NCI-H748 treated with DMSO at 0.1 percent for 48 hours (cell line): Measurements from ENCODE around the gene TMEM14A.
A peak's percentile ranks its signal among the peaks of the same experiment; 100 is the strongest.
"Not testable (repeated sequence)": the region's sequence is repeated elsewhere in the genome, so short reads cannot be mapped to it uniquely, and the experiment has no call there.

Experiments used
- DNase-seq: peaks from one replicate; lab custom pipeline; 2025; lab: John Stamatoyannopoulos, UW

TMEM14A gene

DNA sequence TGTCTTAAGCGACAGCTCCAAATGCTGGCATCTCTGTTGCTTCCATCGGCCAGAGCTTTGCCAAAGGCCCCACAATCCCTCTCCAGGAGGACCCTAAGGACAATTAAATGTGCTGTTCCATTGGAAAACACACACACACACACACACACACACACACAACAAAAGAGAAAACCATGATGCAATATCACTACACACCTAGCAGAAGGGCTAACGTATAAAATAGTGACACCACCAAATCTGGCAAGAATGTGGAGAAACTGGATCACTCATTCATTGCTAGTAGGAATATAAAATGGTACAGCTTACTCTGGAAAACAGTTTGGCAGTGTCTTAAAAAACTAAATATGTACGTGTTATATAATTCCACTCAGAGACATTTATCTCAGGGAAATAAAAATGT, 13.0 kb upstream of the TMEM14A start:
- no peak for DNase-seq

- no peak for DNase-seq
Measured at GRCh38 chr6:52661551-52661950, 9.4 kb upstream of the TMEM14A start.

GRCh38 chr6:52662031-52662430, 8.9 kb upstream of the TMEM14A start:
- no peak for DNase-seq

GRCh38 chr6:52663120-52663935, 7.6 kb upstream of the TMEM14A start:
- DNase-seq = peak; percentile 79

- DNase-seq = no peak
Measured at GRCh38 chr6:52663936-52664185, 7.1 kb upstream of the TMEM14A start.

DNA sequence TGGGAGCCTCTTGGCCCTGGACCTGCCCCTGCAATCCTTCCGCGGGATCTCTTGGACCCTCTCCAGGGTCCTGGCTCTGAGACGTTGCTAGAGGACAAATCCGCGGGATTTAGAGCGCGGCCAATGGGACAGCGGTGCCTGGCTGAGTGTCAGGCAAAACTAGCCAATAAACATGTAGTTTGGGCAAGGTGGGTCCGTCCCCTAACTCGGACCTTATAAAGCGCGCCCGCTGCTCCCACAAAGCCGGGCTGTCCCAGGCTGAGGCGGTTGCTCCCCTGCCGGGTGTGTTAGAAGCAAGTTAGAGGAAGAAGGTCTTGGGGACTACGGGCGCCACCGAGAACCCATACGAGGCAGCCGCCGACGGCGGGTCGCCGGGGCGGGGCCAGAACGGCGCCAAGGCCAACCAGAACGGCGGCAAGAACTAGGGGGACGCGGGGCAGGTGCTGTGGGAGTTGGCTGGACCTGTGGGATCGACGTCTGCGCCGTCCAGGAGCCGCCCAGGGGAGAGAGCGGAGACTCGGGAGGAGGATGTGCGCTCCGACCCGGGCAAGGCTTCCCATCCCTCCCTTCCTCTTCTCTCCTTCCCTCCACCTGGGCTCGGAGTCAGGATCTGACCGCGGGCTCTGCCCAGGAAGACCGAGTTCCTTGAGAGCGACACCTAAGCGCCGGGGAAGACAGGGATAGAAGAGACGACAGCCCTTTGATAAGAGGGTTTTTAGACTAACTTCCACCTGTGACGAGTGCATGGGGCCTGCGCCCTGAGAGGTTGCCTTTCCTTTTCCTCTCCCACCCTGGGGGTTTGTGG, 6.5 kb upstream of the TMEM14A start:
- peak; percentile 92 for DNase-seq

DNA sequence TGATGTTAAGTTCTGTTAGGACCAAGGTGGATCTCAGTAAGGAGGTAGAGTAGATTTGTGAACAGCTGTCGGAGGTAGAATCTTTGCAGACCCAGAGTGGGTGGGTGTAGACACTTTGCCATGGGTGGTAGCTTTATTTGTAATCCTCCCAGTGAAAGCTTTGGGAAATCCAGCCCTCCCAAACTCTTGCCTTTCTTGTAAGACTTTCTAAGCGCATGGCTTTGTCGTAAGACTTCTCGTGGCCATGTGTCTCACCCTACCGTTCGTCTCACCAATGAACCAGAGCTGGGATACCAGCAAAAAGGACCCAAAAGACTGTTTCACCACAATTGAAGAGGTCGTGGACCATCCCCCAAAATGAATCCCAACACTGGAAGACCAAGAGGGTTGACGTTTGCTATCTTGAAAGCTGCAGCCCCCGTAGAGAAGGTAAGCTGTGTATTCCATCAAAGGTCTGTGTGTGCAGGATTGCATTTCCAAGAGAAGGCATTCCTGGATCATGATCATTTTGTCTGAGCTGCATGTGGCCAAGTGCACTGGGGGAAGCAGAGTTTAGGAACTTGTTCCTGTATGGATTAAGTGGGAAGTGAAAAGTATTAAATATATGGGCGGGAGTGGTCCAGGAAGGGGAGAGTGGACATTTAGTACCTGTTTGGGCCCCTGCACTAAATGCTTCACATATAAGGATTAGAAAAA, 5.8 kb upstream of the TMEM14A start:
- DNase-seq = no peak

DNA sequence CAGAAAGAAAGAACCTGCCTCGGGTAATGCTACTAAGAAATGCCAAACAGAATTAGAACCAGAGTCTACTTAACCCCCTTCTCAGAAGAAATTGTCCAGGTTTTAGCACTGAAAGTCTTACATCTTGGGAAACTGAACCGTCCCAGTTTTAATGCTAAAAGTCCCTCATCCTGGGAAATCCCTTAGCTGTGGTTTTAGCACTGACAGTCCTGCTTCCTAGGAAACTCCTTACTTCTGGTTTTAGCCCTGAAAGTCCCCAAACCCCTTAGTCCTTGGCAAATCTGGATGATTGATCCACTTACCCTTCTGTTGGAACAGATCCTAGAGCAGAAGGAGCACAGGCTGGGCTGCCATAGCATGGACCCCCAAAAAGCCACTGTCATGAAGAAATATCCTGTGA, 4.8 kb upstream of the TMEM14A start:
- DNase-seq = no peak

GRCh38 chr6:52666523-52666922, 4.4 kb upstream of the TMEM14A start:
- DNase-seq = no peak

- no peak for DNase-seq
Measured at GRCh38 chr6:52667572-52667971, 3.3 kb upstream of the TMEM14A start.

GRCh38 chr6:52671676-52672075, 763 bp downstream of the TMEM14A start:
- DNase-seq = no peak

GRCh38 chr6:52672412-52673025, 1.6 kb downstream of the TMEM14A start:
- DNase-seq = no peak

GRCh38 chr6:52674666-52675065, 3.8 kb downstream of the TMEM14A start:
- no peak for DNase-seq

GRCh38 chr6:52675372-52675771, 4.5 kb downstream of the TMEM14A start:
- DNase-seq = no peak

DNA sequence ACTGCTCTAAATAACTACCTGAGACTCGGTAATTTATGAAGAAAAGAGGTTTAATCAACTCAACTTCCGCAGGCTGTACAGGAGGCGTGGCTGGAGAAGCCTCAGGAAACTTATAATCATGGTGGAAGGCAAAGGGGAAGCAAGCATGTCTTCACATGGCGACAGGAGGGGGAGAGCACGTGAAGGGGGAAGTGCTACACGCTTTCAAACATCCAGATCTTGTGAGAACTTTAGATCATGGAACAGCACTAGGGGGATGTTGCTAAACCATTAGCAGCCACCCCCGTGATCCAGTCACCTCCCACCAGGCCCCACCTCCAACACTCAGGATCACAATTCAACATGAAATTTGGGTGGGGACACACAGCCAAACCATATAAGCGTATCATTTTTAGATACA, 5.7 kb downstream of the TMEM14A start:
- not testable (repeated sequence) for DNase-seq

DNA sequence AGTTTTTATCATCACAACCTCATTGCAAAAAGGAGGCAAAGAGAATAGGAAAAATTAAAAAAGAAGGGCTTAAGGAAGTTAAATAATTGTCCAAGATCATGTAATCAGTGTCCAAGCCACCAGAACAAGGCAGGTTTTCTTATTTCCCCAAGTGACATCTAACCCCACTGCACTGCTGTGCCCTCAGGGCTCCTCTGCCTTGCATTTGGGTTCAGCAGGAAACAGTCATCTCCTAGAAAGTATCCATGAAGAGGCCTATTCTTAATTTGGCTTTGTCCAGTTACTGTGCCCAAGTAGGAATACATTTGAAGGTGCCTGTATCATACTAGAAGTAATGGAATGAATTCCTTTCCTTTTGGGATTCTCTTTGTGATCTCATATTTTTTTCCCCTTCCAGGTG, 10.5 kb downstream of the TMEM14A start:
- no peak for DNase-seq

DNA sequence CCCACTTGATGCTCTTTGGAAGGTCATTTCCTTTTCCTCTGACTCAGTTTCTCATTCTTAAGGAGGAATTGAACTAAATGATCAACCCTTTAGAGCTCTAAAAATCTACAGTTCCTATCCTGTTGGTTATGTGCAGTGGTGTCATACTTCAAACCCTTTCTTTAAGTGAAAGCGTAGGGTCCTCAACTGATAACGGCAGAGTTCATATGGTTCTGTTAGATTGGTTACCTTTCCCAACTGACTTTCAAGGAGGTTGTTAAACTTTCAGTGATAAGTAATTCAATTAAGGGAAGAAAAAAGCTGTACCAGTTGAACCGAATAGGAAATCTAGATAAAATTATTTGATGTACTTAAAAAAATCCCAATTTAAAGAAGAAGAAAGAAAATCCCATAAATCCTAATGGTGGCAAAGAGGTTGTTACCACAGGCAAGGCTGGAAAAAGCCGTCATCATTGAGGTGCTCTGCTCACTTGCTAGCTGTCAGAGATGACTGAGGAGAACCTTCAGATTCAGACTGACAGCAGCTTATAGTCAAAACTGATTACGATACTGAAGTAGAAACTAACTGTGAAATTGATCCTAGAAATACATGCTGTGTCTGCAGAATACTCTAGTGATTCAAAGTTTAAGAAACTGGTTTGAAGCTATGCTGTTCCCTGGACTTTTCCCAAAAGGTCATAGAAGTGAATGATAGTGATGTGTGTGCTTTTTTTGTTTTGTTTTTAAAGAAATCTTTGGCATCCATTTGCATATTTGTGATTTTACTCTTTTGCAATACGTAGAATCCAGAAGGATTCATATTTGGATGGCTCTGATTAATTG, 16.2 kb downstream of the TMEM14A start:
- no peak for DNase-seq

DNA sequence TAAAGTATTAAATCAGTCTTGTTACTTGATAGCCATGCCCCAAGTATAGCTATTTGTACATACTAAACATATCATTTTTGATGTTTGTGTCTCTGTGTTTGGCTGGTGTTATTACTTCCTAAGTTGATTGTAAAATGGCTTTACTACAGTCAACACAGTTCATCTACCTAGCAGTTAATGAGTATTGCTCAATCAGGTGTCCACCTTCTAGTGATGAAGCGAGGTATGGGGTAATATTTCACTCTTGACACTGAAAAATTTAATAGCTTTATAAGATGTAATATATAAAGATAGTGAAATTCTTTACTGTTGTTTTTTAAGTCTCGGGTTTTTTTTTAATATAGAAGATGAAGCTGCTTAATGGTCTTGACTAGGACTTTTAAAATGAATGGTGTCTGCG, 18.9 kb downstream of the TMEM14A start:
- DNase-seq = no peak

GRCh38 chr6:52691718-52692117, 20.8 kb downstream of the TMEM14A start:
- DNase-seq = no peak

DNA sequence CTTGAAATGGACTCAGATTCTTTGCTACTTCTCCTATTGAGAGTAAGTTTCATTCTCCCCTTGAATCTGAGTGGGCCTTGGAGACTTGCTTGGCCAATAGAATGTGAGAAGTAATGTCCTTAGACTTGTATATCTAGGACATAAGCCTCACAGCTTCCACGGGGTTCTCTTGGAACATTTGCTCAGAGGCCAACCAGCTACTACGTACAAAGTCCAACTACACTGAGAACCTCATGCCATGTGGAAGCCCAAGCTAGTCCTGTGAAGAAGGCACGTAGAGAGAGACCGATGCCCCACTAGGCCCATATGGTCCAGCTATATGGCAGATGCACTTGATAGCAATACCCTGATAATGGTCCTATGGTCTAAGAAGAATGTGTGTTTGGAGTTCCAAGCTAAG, 22.9 kb downstream of the TMEM14A start:
- no peak for DNase-seq

DNA sequence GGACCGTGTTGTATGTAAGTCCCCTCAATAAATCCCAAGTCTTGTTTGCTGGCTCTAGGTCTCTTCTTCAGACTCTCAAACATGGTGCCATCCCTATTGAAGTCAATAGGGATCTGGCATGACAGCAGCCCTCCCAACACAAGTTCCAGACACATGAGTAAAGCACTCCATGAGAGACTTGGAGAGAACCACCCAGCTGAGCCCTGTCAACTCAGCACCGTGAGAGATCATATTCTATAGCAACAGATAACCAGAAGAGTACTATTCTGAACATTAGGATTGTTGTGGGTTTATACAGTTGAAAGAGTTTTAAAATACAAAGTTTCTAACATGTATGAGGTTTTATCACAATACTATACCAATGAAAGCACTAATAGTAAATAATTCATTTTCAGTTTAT, 23.5 kb downstream of the TMEM14A start:
- DNase-seq = no peak

GRCh38 chr6:52696418-52696817, 25.5 kb downstream of the TMEM14A start:
- DNase-seq = no peak
